Measurements from ENCODE around the gene POR. TPM values are rescaled to one million over a fixed set of nuclear protein-coding genes. Genes with fewer than 3 reads are reported as not detected.

Gene POR
- polyA plus RNA-seq, 1 of the 3 experiments (the other 2 are of a cell fraction): 68.7 TPM

DNA sequence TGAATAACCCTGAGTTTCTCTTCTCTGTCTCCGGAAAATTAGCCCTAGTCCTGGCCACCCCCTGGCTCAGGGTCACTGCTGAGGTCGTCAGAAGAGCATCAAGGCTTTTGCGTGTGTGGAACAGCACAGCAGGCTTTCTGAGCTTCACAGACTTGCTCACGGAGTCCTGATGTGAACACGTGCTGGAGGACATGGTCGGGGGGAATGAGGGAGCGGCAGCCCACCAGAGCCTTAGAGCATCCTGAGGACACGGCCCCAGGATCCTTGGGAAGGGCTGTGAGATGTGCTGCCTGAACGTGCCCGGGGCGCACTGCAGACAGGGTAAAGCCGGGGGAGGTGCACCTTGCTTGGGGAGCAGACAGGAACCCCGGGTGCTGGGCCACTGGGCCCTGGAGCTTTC lies 50.7 kb downstream of the POR start (continued):
- no peak for TF ChIP-seq GATA2 (CRISPR knock-in tag; IDR thresholded peaks at IDR 0.05)
- TF ChIP-seq, protein P1, sequence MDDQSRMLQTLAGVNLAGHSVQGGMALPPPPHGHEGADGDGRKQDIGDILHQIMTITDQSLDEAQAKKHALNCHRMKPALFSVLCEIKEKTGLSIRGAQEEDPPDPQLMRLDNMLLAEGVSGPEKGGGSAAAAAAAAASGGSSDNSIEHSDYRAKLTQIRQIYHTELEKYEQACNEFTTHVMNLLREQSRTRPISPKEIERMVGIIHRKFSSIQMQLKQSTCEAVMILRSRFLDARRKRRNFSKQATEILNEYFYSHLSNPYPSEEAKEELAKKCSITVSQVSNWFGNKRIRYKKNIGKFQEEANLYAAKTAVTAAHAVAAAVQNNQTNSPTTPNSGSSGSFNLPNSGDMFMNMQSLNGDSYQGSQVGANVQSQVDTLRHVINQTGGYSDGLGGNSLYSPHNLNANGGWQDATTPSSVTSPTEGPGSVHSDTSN (IDR thresholded peaks at IDR 0.05): no peak
- TF ChIP-seq RXRA (IDR thresholded peaks at IDR 0.05; ENCODE audit: borderline replicate concordance, low read depth): no peak
- TF ChIP-seq, protein P2, sequence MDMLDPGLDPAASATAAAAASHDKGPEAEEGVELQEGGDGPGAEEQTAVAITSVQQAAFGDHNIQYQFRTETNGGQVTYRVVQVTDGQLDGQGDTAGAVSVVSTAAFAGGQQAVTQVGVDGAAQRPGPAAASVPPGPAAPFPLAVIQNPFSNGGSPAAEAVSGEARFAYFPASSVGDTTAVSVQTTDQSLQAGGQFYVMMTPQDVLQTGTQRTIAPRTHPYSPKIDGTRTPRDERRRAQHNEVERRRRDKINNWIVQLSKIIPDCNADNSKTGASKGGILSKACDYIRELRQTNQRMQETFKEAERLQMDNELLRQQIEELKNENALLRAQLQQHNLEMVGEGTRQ (IDR thresholded peaks at IDR 0.05; ENCODE audit: borderline replicate concordance, low read depth, low read length): no peak
- TF ChIP-seq, protein P3, sequence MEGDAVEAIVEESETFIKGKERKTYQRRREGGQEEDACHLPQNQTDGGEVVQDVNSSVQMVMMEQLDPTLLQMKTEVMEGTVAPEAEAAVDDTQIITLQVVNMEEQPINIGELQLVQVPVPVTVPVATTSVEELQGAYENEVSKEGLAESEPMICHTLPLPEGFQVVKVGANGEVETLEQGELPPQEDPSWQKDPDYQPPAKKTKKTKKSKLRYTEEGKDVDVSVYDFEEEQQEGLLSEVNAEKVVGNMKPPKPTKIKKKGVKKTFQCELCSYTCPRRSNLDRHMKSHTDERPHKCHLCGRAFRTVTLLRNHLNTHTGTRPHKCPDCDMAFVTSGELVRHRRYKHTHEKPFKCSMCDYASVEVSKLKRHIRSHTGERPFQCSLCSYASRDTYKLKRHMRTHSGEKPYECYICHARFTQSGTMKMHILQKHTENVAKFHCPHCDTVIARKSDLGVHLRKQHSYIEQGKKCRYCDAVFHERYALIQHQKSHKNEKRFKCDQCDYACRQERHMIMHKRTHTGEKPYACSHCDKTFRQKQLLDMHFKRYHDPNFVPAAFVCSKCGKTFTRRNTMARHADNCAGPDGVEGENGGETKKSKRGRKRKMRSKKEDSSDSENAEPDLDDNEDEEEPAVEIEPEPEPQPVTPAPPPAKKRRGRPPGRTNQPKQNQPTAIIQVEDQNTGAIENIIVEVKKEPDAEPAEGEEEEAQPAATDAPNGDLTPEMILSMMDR (IDR thresholded peaks at IDR 0.05): no peak
- TF ChIP-seq YY1 (IDR thresholded peaks at IDR 0.05; ENCODE audit: low read depth): no peak
- TF ChIP-seq RFX5 (IDR thresholded peaks at IDR 0.05; ENCODE audit: low read length): no peak
- TF ChIP-seq ELF1 (IDR thresholded peaks at IDR 0.05): no peak

DNA sequence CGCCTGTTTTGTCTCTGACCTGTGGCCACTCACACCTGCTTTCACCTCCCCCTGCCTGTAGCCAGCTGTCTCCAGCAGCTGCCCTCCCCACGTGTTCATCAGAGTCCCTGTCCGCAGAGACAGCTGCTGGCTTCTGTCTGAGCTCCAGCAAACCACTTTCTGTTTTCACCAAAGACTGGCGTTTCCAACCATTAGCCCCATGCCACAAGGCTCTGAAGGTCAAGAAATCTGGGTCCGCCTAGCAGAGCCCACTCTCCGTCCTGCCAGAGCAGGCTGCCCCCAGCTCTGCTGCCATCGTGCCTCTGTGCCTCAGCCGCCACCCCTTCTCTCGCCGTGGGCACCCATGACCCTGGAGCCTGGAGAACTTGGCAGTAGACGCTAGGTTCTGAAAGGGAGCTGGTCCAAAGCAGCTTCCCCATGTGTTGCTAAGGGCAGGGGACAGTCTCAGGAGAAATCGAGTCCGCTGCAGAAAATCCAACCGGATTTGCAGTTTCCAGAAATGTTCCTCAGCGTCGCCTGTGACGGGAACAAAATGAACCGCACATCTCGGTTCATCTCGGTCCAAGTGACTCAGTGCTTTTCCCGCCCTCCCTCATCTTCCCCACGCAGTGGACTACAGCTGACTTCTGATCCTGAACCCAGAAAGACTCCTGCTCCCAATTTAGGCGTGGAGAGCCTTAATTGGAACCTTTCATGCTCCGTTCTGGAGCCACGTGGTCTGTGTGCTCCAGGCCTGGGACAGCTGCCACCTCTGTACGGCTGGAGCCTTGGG lies 51.4 kb downstream of the POR start:
- WGBS (ENCODE audit: low lambda C conversion rate): 79% methylated on average over 26 of the region's 26 CpGs
- no peak overlapping the region for H3K4me3 ChIP-seq (ENCODE audit: low read depth in 2 of 2, low read length in 1 of 2)
- ChIA-PET CTCF (interaction anchor here (0.7 to 4.0 kb wide), 6 partner anchors 8 to 100 kb away, joined by 3 to 18 read pairs (median 4); no protein-coding TSS in a partner anchor), POLR2A (interaction anchor here (1.1 to 2.4 kb wide), 3 partner anchors 10 to 75 kb away, joined by 3 to 10 read pairs (median 3); partner anchors contain the start of gene POR)
- DNase-seq: peak; percentile 53
- no peaks in the 10 kb centered on the region for H3K79me2 ChIP-seq (ENCODE audit: insufficient read depth)
- no peak overlapping the region for H3K4me2 ChIP-seq
- H3K36me3 ChIP-seq (replicated peaks in 1 of 2; ENCODE audit: control insufficient read depth in 1 of 2, insufficient read depth in 2 of 2, low read length in 1 of 2): no peaks in the 10 kb centered on the region
- H3F3A ChIP-seq (replicated peaks; ENCODE audit: insufficient read depth): no peaks in the 10 kb centered on the region
- H3K9me3 ChIP-seq: no peaks in the 10 kb centered on the region
- no peak overlapping the region for H2AFZ ChIP-seq (ENCODE audit: low read depth)
- H3K4me1 ChIP-seq (ENCODE audit: control insufficient read depth in 1 of 2, insufficient read depth in 2 of 2, low read depth in 1 of 2, low read length in 1 of 2): peaks cover 0 to 50% of the 10 kb centered on the region in 2 experiments; a peak in 1 of 4 replicates
- no peaks in the 10 kb centered on the region for H3K9me2 ChIP-seq
- peak in 1 of 2 experiments; percentile 13; a peak in 1 of 4 replicates for TF ChIP-seq EP300 (IDR thresholded peaks at IDR 0.05; ENCODE audit: borderline replicate concordance in 1 of 2, low read depth in 1 of 2, low read length in 1 of 2)
- TF ChIP-seq RFX5 (IDR thresholded peaks at IDR 0.05; ENCODE audit: low read length): no peak
- TF ChIP-seq, protein P4, sequence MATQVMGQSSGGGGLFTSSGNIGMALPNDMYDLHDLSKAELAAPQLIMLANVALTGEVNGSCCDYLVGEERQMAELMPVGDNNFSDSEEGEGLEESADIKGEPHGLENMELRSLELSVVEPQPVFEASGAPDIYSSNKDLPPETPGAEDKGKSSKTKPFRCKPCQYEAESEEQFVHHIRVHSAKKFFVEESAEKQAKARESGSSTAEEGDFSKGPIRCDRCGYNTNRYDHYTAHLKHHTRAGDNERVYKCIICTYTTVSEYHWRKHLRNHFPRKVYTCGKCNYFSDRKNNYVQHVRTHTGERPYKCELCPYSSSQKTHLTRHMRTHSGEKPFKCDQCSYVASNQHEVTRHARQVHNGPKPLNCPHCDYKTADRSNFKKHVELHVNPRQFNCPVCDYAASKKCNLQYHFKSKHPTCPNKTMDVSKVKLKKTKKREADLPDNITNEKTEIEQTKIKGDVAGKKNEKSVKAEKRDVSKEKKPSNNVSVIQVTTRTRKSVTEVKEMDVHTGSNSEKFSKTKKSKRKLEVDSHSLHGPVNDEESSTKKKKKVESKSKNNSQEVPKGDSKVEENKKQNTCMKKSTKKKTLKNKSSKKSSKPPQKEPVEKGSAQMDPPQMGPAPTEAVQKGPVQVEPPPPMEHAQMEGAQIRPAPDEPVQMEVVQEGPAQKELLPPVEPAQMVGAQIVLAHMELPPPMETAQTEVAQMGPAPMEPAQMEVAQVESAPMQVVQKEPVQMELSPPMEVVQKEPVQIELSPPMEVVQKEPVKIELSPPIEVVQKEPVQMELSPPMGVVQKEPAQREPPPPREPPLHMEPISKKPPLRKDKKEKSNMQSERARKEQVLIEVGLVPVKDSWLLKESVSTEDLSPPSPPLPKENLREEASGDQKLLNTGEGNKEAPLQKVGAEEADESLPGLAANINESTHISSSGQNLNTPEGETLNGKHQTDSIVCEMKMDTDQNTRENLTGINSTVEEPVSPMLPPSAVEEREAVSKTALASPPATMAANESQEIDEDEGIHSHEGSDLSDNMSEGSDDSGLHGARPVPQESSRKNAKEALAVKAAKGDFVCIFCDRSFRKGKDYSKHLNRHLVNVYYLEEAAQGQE (IDR thresholded peaks at IDR 0.05; ENCODE audit: low read depth, low read length): no peak
- peak; percentile 86 for TF ChIP-seq MXI1 (IDR thresholded peaks at IDR 0.05; ENCODE audit: low read depth, low read length)
- TF ChIP-seq TEAD4 (IDR thresholded peaks at IDR 0.05; ENCODE audit: borderline replicate concordance, insufficient read depth): no peak
- TF ChIP-seq, protein P1 (IDR thresholded peaks at IDR 0.05): no peak
- TF ChIP-seq RCOR1 (IDR thresholded peaks at IDR 0.05; ENCODE audit: low read length): no peak
- TF ChIP-seq TCF12 (IDR thresholded peaks at IDR 0.05): no peak
- H3K27me3 ChIP-seq (ENCODE audit: insufficient read depth): no peaks in the 10 kb centered on the region
- no peak overlapping the region for H3K9ac ChIP-seq
- H4K20me1 ChIP-seq (ENCODE audit: insufficient read depth): no peaks in the 10 kb centered on the region
- peak overlapping the region in 1 of 2 experiments; percentile 25; a peak in 2 of 4 replicates for H3K27ac ChIP-seq (ENCODE audit: low read depth in 2 of 2, low read length in 1 of 2)
